Measurements from ENCODE around the gene GPR32.

The GPR32 gene

GRCh38 chr19:50777830-50778303, 7.6 kb downstream of the GPR32 start (continued):
- TF ChIP-seq, protein P1, sequence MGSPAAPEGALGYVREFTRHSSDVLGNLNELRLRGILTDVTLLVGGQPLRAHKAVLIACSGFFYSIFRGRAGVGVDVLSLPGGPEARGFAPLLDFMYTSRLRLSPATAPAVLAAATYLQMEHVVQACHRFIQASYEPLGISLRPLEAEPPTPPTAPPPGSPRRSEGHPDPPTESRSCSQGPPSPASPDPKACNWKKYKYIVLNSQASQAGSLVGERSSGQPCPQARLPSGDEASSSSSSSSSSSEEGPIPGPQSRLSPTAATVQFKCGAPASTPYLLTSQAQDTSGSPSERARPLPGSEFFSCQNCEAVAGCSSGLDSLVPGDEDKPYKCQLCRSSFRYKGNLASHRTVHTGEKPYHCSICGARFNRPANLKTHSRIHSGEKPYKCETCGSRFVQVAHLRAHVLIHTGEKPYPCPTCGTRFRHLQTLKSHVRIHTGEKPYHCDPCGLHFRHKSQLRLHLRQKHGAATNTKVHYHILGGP (tag by site-specific recombination; IDR thresholded peaks at IDR 0.05) = no peak
- TF ChIP-seq ZNF561 (tag by site-specific recombination; IDR thresholded peaks at IDR 0.05; ENCODE audit: borderline replicate concordance) (0 out of 2 replicates have a peak, but pooled peaks have one; percentile 25), BCL11B (tag by site-specific recombination; IDR thresholded peaks at IDR 0.05; ENCODE audit: low read depth) (no peak), ZNF175 (tag by site-specific recombination; IDR thresholded peaks at IDR 0.05) (no peak), RBAK (tag by site-specific recombination; IDR thresholded peaks at IDR 0.05) (no peak), ZBTB17 (tag by site-specific recombination; IDR thresholded peaks at IDR 0.05) (peak; percentile 83), ZNF416 (tag by site-specific recombination; IDR thresholded peaks at IDR 0.05) (no peak), PATZ1 (tag by site-specific recombination; IDR thresholded peaks at IDR 0.05) (no peak), ZNF514 (tag by site-specific recombination; IDR thresholded peaks at IDR 0.05) (no peak), ZNF391 (tag by site-specific recombination; IDR thresholded peaks at IDR 0.05; ENCODE audit: borderline replicate concordance, low read depth) (no peak), GLIS1 (tag by site-specific recombination; IDR thresholded peaks at IDR 0.05) (peak; percentile 92), ZNF610 (tag by site-specific recombination; IDR thresholded peaks at IDR 0.05; ENCODE audit: borderline replicate concordance) (no peak), SALL2 (tag by site-specific recombination; IDR thresholded peaks at IDR 0.05; ENCODE audit: borderline replicate concordance) (no peak), ZNF555 (tag by site-specific recombination; conservative IDR thresholded peaks at IDR 0.05) (no peak), TCF7L2 (IDR thresholded peaks at IDR 0.05; ENCODE audit: borderline replicate concordance, low read depth, low read length) (peak; percentile 65; the same call in 1 of the 2 replicates), HIC1 (tag by site-specific recombination; IDR thresholded peaks at IDR 0.05) (0 out of 2 replicates have a peak, but pooled peaks have one; percentile 32), ZNF10 (tag by site-specific recombination; IDR thresholded peaks at IDR 0.05) (no peak), ZNF488 (tag by site-specific recombination; IDR thresholded peaks at IDR 0.05) (no peak), ZBTB7A (tag by site-specific recombination; IDR thresholded peaks at IDR 0.05; ENCODE audit: low read depth) (no peak), ZNF169 (tag by site-specific recombination; IDR thresholded peaks at IDR 0.05) (no peak), ZNF660 (tag by site-specific recombination; IDR thresholded peaks at IDR 0.05) (0 out of 2 replicates have a peak, but pooled peaks have one; percentile 37), ZNF19 (tag by site-specific recombination; IDR thresholded peaks at IDR 0.05; ENCODE audit: low read depth) (no peak), ZNF366 (tag by site-specific recombination; conservative IDR thresholded peaks at IDR 0.05) (peak; percentile 47), WT1 (tag by site-specific recombination; IDR thresholded peaks at IDR 0.05) (peak; percentile 52)
- TF ChIP-seq, protein P2, sequence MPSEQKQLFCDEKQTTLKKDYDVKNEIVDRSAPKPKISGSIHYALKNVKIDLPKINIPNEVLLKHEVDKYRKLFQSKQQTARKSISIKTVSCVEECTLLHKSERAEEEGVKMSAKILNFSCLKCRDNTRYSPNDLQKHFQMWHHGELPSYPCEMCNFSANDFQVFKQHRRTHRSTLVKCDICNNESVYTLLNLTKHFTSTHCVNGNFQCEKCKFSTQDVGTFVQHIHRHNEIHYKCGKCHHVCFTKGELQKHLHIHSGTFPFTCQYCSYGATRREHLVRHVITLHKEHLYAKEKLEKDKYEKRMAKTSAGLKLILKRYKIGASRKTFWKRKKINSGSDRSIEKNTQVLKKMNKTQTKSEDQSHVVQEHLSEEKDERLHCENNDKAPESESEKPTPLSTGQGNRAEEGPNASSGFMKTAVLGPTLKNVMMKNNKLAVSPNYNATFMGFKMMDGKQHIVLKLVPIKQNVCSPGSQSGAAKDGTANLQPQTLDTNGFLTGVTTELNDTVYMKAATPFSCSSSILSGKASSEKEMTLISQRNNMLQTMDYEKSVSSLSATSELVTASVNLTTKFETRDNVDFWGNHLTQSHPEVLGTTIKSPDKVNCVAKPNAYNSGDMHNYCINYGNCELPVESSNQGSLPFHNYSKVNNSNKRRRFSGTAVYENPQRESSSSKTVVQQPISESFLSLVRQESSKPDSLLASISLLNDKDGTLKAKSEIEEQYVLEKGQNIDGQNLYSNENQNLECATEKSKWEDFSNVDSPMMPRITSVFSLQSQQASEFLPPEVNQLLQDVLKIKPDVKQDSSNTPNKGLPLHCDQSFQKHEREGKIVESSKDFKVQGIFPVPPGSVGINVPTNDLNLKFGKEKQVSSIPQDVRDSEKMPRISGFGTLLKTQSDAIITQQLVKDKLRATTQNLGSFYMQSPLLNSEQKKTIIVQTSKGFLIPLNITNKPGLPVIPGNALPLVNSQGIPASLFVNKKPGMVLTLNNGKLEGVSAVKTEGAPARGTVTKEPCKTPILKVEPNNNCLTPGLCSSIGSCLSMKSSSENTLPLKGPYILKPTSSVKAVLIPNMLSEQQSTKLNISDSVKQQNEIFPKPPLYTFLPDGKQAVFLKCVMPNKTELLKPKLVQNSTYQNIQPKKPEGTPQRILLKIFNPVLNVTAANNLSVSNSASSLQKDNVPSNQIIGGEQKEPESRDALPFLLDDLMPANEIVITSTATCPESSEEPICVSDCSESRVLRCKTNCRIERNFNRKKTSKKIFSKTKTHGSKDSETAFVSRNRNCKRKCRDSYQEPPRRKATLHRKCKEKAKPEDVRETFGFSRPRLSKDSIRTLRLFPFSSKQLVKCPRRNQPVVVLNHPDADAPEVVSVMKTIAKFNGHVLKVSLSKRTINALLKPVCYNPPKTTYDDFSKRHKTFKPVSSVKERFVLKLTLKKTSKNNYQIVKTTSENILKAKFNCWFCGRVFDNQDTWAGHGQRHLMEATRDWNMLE (tag by site-specific recombination; conservative IDR thresholded peaks at IDR 0.05; ENCODE audit: low read depth) = no peak
- TF ChIP-seq, protein P3, sequence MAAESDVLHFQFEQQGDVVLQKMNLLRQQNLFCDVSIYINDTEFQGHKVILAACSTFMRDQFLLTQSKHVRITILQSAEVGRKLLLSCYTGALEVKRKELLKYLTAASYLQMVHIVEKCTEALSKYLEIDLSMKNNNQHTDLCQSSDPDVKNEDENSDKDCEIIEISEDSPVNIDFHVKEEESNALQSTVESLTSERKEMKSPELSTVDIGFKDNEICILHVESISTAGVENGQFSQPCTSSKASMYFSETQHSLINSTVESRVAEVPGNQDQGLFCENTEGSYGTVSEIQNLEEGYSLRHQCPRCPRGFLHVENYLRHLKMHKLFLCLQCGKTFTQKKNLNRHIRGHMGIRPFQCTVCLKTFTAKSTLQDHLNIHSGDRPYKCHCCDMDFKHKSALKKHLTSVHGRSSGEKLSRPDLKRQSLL (tag by site-specific recombination; IDR thresholded peaks at IDR 0.05) = peak; percentile 47; the same call in 1 of the 2 replicates
- TF ChIP-seq, protein P4, sequence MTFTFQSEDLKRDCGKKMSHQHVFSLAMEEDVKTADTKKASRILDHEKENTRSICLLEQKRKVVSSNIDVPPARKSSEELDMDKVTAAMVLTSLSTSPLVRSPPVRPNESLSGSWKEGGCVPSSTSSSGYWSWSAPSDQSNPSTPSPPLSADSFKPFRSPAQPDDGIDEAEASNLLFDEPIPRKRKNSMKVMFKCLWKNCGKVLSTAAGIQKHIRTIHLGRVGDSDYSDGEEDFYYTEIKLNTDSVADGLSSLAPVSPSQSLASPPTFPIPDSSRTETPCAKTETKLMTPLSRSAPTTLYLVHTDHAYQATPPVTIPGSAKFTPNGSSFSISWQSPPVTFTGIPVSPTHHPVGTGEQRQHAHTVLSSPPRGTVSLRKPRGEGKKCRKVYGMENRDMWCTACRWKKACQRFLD (tag by site-specific recombination; IDR thresholded peaks at IDR 0.05) = no peak
